Heart left ventricle (tissue), 16 donors: ENCODE results near the gene LYZL1. TPM values are rescaled to one million over a fixed set of nuclear protein-coding genes. Genes with fewer than 3 reads are reported as not detected.
A peak's percentile ranks its signal among the peaks of the same experiment; 100 is the strongest.

Source experiments
- ATAC-seq, 4 donors: fragments of 200-7000 bp; cut with Tn5 transposase; one replicate each; pipeline ENCODE4 v1.9.1; 2020 to 2022; ENCODE audit warnings: moderate library complexity in 4 of 4, mild to moderate bottlenecking in 3 of 4, moderate number of reproducible peaks in 1 of 4
- DNase-seq, 5 donors: peaks; one replicate each; pipeline ENCODE4 v3.0.0-alpha.2; 2020
- H3K27ac ChIP-seq, 12 donors: fragments of 200-600 bp; sonication (generic) in 4 of 12; one replicate each; pipeline versions ENCODE4 v1.5.0 to v1.8.0; 2016 to 2022; ENCODE audit warnings: mild to moderate bottlenecking in 2 of 12
- H3K27me3 ChIP-seq, 9 donors: fragments of 200-600 bp; sonication (generic) in 2 of 9; one replicate each; pipeline versions ENCODE4 v1.5.1 to v1.8.0; 2016 to 2022; ENCODE audit warnings: mild to moderate bottlenecking in 3 of 9
- H3K36me3 ChIP-seq, 9 donors: fragments of 200-600 bp; sonication (generic) in 2 of 9; one replicate each; pipeline versions ENCODE4 v1.5.0 to v1.8.0; 2018 to 2022; ENCODE audit warnings: mild to moderate bottlenecking in 2 of 9
- H3K4me1 ChIP-seq, 12 donors: fragments of 200-600 bp; sonication (generic) in 4 of 12; one replicate each; pipeline versions ENCODE4 v1.5.0 to v1.8.0; 2016 to 2022; ENCODE audit warnings: mild to moderate bottlenecking in 3 of 12
- H3K4me3 ChIP-seq, 12 donors: fragments of 200-600 bp; sonication (generic) in 4 of 12; one replicate each; pipeline versions ENCODE4 v1.5.0 to v1.8.0; 2017 to 2022; ENCODE audit warnings: mild to moderate bottlenecking in 9 of 12, moderate library complexity in 4 of 12
- H3K9me3 ChIP-seq, 12 donors: fragments of 200-600 bp; sonication (generic) in 4 of 12; one replicate each; pipeline versions ENCODE4 v1.5.0 to v1.8.0; 2016 to 2022; ENCODE audit warnings: mild to moderate bottlenecking in 1 of 12
- POLR2A ChIP-seq, 2 donors: fragments of 450-650 bp; IDR thresholded peaks; one replicate each; pipeline ENCODE4 v1.6.1; 2017; ENCODE audit warnings: antibody characterized with exemption in 2 of 2, mild to moderate bottlenecking in 2 of 2, moderate library complexity in 2 of 2
- WGBS, 4 donors: extraction: QIAGEN DNeasy Blood & Tissue Kit in 2 of 4; methylation state at CpG; one replicate each; pipeline versions ENCODE4 v1.1.5 to v1.1.7; 2013 to 2018; 5-methylcytosine and 5-hydroxymethylcytosine counted together
- intact Hi-C, 10 donors: fragments of 100-400 bp; cut with DNase I; formaldehyde crosslinking; loops; one replicate each; pipeline versions ENCODE4 v1.11.1 to v1.14.2; 2022
- polyA plus RNA-seq, 2 donors: library from polyadenylated mRNA; stranded (reverse); fragments of 200-250 nt; gene quantifications; one replicate each; pipeline ENCODE4 v1.2.3, GENCODE V29; 2013
- total RNA-seq, 9 donors: library from RNA; depleted of rRNA in 2 of 9; stranded (reverse); fragments of >200 nt in 2 of 9; fragmentation: NEBNext Ultra II Directional in 3 of 9; extraction: Animal tissue kit (Norgen Biotek cat#: 25700) in 3 of 9; gene quantifications; one replicate each; pipeline versions ENCODE4 v1.1.0 to v1.2.4, GENCODE V29; 2016 to 2023
- TF ChIP-seq, protein P1 (sequence below), 12 donors: fragments of 200-600 bp; sonication (generic) in 4 of 12; IDR thresholded peaks; one replicate each; pipeline versions ENCODE4 v1.5.0 to v1.8.0; 2018 to 2022; ENCODE audit warnings: antibody characterized with exemption in 12 of 12, mild to moderate bottlenecking in 5 of 12
- donor health status: ischemic (EF 13 %, LVEDD 7.1; RV severe dilation, severe dysfunction).
- donor health status: healthy with polysubstance abuse.
- donor health status: DM: no; HTN: yes; CAD: no.
- donor health status: DM: no; HTN: no; CAD: no.
- donor health status: ischemic (EF 25% LVEDD 6.9; RV normal size, moderate dysfunction).
- donor health status: ischemic (EF 25% LVEDD 5.7; RV mildly dilated, moderate dysfunction).
- donor health status: healthy.
- donor health status: DM: yes; HTN: yes; CAD: no.
- donor health status: ischemic (EF 35%, LVEDD 5.7; RV mildly dilated, moderate dysfunction).
- donor health status: nonischemic (EF 11% LVEDD 7.7; RV severe dilation, severe dysfunction).
- donor health status: DM: yes; HTN: yes; CAD: no.
- donor health status: PGD.
- donor health status: ischemic (EF 29% LVEDD 5.4; RV normal size, mild dysfunction).
- donor health status: nonischemic (EF 23%, LVEDD 6.1; RV moderate dilation, normal function).

The LYZL1 gene
- total and polyA plus RNA-seq, 11 donors, result not detected

DNA sequence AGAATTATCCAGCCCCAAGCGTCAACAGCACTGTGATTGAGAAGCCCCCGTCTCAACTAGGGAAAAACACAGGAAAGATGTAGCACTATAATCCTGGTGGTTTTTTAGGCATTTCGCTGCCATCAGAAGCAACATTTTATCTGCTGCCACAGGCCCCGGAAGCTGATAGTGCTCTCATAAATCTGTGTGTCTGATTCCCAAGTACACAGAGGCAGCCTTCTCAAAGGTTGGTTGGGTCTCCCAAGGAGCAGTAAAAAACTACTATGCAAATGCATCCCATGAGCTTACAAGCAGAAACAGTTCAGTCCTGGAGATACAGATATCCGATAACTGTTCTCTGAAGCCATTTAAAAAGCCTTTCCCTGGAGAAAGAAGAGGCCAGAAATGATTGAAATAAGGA lies 45.8 kb upstream of the LYZL1 start:
- Histone ChIP-seq H3K4me3 (no peak overlapping the region), H3K9me3 (no peaks in the 10 kb centered on the region), H3K27me3 (no peaks in the 10 kb centered on the region), H3K36me3 (no peaks in the 10 kb centered on the region), H3K27ac (no peak overlapping the region), H3K4me1 (no peaks in the 10 kb centered on the region)
- intact Hi-C loops, result loop anchor here in 1 of 10 donors (5.0 kb wide), 1 partner anchor 581 kb away; no protein-coding TSS in a partner anchor
- ATAC-seq, result no peak
- WGBS, 4 donors, result 61 to 82% (median 75%) methylated on average over 5 of the region's 5 CpGs
- TF ChIP-seq, protein P1, sequence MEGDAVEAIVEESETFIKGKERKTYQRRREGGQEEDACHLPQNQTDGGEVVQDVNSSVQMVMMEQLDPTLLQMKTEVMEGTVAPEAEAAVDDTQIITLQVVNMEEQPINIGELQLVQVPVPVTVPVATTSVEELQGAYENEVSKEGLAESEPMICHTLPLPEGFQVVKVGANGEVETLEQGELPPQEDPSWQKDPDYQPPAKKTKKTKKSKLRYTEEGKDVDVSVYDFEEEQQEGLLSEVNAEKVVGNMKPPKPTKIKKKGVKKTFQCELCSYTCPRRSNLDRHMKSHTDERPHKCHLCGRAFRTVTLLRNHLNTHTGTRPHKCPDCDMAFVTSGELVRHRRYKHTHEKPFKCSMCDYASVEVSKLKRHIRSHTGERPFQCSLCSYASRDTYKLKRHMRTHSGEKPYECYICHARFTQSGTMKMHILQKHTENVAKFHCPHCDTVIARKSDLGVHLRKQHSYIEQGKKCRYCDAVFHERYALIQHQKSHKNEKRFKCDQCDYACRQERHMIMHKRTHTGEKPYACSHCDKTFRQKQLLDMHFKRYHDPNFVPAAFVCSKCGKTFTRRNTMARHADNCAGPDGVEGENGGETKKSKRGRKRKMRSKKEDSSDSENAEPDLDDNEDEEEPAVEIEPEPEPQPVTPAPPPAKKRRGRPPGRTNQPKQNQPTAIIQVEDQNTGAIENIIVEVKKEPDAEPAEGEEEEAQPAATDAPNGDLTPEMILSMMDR (IDR thresholded peaks at IDR 0.05), result no peak
- no peak for TF ChIP-seq POLR2A (IDR thresholded peaks at IDR 0.05)
- no peak for DNase-seq

- 94 to 100% (median 97%) methylated on average over 1 of the region's 1 CpG for whole genome bisulfite sequencing, 4 donors
- no peaks in the 10 kb centered on the region for H3K27me3 ChIP-seq
- ATAC-seq (no peak), DNase-seq (no peak)
- intact Hi-C loops, result loop anchor here in 1 of 10 donors (5.0 kb wide), 1 partner anchor 581 kb away; no protein-coding TSS in a partner anchor
- no peaks in the 10 kb centered on the region for H3K4me1 ChIP-seq
- H3K36me3 ChIP-seq, result no peaks in the 10 kb centered on the region
- no peak overlapping the region for H3K27ac ChIP-seq
- TF ChIP-seq, protein P1 (IDR thresholded peaks at IDR 0.05), result peak in 6 of 12 donors; percentile 9 to 40 (median 32)
- no peak for TF ChIP-seq POLR2A (IDR thresholded peaks at IDR 0.05)
- H3K9me3 ChIP-seq, result no peaks in the 10 kb centered on the region
- H3K4me3 ChIP-seq, result no peak overlapping the region
These were observed 45.1 kb upstream of the LYZL1 start for GRCh38 chr10:29243750-29244149.

GRCh38 chr10:29244978-29245377 lies 43.9 kb upstream of the LYZL1 start:
- Histone ChIP-seq H3K4me1 (no peaks in the 10 kb centered on the region), H3K4me3 (no peak overlapping the region), H3K27me3 (no peaks in the 10 kb centered on the region), H3K27ac (no peak overlapping the region), H3K36me3 (no peaks in the 10 kb centered on the region), H3K9me3 (no peaks in the 10 kb centered on the region)
- no peak for TF ChIP-seq POLR2A (IDR thresholded peaks at IDR 0.05)
- TF ChIP-seq, protein P1 (IDR thresholded peaks at IDR 0.05), result no peak
- DNase-seq (no peak), ATAC-seq (no peak)
- intact Hi-C loops, result loop anchor here in 1 of 10 donors (5.0 kb wide), 1 partner anchor 583 kb away; no protein-coding TSS in a partner anchor
- 90 to 92% (median 92%) methylated on average over 7 of the region's 7 CpGs for WGBS, 4 donors

DNA sequence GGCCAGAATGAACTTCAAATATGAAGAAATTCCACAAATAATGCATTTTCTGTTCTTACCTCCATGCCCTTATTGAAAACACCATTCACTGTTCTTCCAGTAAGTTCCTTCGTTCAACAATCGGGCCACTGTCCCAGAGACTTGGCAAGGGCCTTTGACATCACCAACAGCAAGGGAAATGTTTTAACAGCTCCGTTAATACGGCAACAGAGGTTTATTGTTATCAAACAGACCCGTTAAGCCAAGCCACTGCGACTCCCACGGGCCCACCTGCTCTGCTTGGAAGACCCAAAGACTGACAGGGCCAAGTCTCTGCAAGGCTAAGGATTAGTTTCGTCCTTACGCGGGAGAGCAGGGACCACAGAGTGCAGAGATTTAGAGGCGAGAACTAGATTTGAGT lies 43.4 kb upstream of the LYZL1 start:
- intact Hi-C loops, result no loop called here
- Histone ChIP-seq H3K36me3 (no peaks in the 10 kb centered on the region), H3K27ac (no peak overlapping the region), H3K27me3 (no peaks in the 10 kb centered on the region), H3K4me3 (no peak overlapping the region), H3K9me3 (no peaks in the 10 kb centered on the region), H3K4me1 (no peaks in the 10 kb centered on the region)
- no peak for TF ChIP-seq POLR2A (IDR thresholded peaks at IDR 0.05)
- TF ChIP-seq, protein P1 (IDR thresholded peaks at IDR 0.05), result no peak
- DNase-seq (no peak), ATAC-seq (no peak)
- WGBS, 4 donors, result 63 to 76% (median 73%) methylated on average over 11 of the region's 11 CpGs
